Activated CD4-positive, alpha-beta memory T cell treated with anti-CD3 and anti-CD28 coated beads for 36 hours (primary cell): ENCODE results near the gene CLPSL2. TPM values are rescaled to one million over a fixed set of nuclear protein-coding genes. Genes with fewer than 3 reads are reported as not detected.

Experiments
- CTCF ChIA-PET: fragments of 350-600 bp; sonication (Branson Sonifier 250); formaldehyde crosslinking; loops from one replicate; lab custom pipeline; 2021; ENCODE audit warnings: antibody characterized with exemption, inconsistent platforms; lab: Charles Lee
- POLR2A ChIA-PET: fragments of 350-600 bp; sonication (Branson Sonifier 250); formaldehyde crosslinking; loops from one replicate; lab custom pipeline; 2021; ENCODE audit warnings: antibody characterized with exemption; lab: Charles Lee
- DNase-seq: peaks from one replicate; pipeline ENCODE4 v3.0.0-alpha.2; 2020
- H3K27ac Mint-ChIP-seq: one replicate; pipeline ENCODE4 v1.8.0; 2021; ENCODE audit warnings: mixed read lengths
- H3K27me3 Mint-ChIP-seq: one replicate; pipeline ENCODE4 v1.8.0; 2021; ENCODE audit warnings: mixed read lengths
- H3K36me3 Mint-ChIP-seq: one replicate; pipeline ENCODE4 v1.8.0; 2021; ENCODE audit warnings: mixed read lengths
- H3K4me1 Mint-ChIP-seq: one replicate; pipeline ENCODE4 v1.8.0; 2021; ENCODE audit warnings: low read depth, mixed read lengths
- H3K4me3 Mint-ChIP-seq: one replicate; pipeline ENCODE4 v1.8.0; 2021; ENCODE audit warnings: mild to moderate bottlenecking, mixed read lengths
- H3K9me3 Mint-ChIP-seq: one replicate; pipeline ENCODE4 v1.8.0; 2021; ENCODE audit warnings: mixed read lengths
- intact Hi-C: fragments of 100-400 bp; cut with micrococcal nuclease; formaldehyde crosslinking; loops from one replicate; pipeline ENCODE4 v1.15.1; 2023
- total RNA-seq, 2 experiments: library from RNA; stranded (reverse); gene quantifications; one replicate each; pipeline ENCODE4 v1.2.3, GENCODE V29; 2021

CLPSL2 gene
- total RNA-seq, 2 experiments from 2014 or later = not detected

DNA sequence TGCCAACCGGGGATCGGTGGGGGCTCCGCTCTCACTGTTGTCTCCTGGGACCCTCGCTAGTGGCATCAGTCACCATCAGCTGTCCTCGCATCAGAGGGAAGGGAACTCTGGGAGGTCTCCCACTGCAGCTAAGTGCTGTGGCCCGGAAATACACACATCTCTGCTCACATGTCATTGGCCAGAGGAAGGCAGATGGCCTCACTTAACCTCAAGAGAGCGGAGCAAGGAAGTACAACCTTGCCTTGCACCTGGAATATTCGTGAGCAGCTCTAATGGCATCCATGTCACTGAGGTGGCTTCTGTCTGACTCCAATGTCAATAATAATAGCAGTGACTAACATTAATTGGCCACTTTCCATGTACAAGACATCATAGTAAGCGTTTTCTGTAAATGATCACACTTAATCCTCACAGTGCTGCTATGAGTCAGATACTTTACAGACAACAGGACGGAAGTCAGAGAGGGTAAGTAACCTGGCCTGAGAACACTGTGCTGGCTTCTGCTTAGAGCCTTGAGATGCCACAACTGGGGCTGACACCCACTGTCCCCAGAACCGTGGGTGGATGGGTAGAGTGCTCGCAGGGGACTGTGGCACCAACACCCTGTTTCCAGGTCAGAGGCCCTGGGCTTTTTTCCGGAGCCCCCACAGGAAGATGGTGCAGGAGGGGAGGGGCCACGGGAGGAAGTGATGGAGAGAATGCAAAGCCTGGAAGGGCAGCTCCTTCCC, 34.7 kb downstream of the CLPSL2 start:
- Mint-ChIP-seq H3K4me1 (peaks cover 2% of the 10 kb centered on the region), H3K27ac (no peak overlapping the region), H3K27me3 (peaks cover 14% of the 10 kb centered on the region), H3K36me3 (no peaks in the 10 kb centered on the region), H3K9me3 (no peaks in the 10 kb centered on the region), H3K4me3 (no peak overlapping the region)
- intact Hi-C loops = no loop called here
- ChIA-PET POLR2A (no interaction called here), CTCF (no interaction called here)
- DNase-seq = no peak

DNA sequence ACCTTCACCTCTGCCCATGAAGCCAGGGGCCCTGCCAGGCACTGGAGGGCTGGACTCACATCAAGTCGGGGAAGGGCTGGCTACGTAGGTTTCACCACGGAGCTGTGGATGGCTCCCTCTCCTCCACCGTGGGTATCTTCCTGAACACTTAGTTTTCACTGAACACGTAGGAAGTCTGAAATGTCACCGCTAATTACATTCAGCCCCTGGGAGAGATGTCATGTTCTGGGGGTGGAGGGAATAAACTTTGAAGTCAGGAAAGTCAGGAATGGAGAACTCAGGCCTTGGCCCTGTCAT, 35.2 kb downstream of the CLPSL2 start:
- H3K27me3 Mint-ChIP-seq = peaks cover 11% of the 10 kb centered on the region
- H3K4me3 Mint-ChIP-seq = no peak overlapping the region
- intact Hi-C loops = no loop called here
- no peak overlapping the region for H3K27ac Mint-ChIP-seq
- H3K9me3 Mint-ChIP-seq = peaks cover 2% of the 10 kb centered on the region
- ChIA-PET CTCF (no interaction called here), POLR2A (no interaction called here)
- no peak for DNase-seq
- peaks cover 2% of the 10 kb centered on the region for H3K4me1 Mint-ChIP-seq
- no peaks in the 10 kb centered on the region for H3K36me3 Mint-ChIP-seq

DNA sequence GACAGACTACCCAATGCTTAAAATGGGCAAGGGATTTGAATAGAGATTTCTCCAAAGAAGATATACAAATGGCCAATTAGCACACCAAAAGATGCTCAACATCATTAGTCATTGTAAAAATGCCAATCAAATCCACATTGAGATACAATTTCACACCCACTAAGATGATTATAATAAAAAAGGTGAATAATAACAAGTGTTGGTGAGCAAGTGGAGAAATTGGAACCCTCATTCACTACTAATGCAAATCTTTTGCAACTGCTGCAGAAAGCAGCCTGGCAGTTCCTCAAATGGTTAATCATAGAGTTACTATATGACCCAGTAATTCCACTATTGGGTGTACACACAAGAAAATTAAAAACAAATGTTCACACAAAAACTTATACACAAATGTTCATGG, 41.1 kb downstream of the CLPSL2 start:
- CTCF ChIA-PET = no interaction called here
- Mint-ChIP-seq H3K36me3 (no peaks in the 10 kb centered on the region), H3K9me3 (peaks cover 15% of the 10 kb centered on the region), H3K27ac (no peak overlapping the region), H3K27me3 (no peaks in the 10 kb centered on the region), H3K4me1 (no peaks in the 10 kb centered on the region), H3K4me3 (no peak overlapping the region)
- intact Hi-C loops = no loop called here
- POLR2A ChIA-PET = no interaction called here
- no peak for DNase-seq

DNA sequence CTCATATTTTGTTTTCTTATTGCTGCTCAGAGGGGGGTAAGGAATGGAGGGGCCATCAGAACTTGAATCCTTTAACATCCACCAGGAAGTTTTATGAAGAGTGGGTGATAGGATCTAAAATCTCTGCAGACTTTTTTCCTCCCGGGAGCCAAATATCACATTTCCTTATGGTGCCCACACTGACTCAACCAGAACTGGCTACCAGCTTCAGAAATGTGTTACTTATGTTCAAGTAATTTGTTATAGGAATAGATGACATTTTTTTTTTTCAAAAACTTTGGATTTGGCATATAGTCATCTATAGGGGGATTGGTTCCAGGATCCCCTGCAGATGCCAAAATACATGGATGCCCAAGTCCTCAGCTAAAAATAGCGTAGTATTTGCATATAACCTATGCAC, 47.2 kb downstream of the CLPSL2 start:
- no peaks in the 10 kb centered on the region for H3K4me1 Mint-ChIP-seq
- no peaks in the 10 kb centered on the region for H3K9me3 Mint-ChIP-seq
- no peak overlapping the region for H3K4me3 Mint-ChIP-seq
- intact Hi-C loops = no loop called here
- no peaks in the 10 kb centered on the region for H3K36me3 Mint-ChIP-seq
- H3K27me3 Mint-ChIP-seq = peaks cover 3% of the 10 kb centered on the region
- H3K27ac Mint-ChIP-seq = no peak overlapping the region
- no peak for DNase-seq
- ChIA-PET CTCF (no interaction called here), POLR2A (no interaction called here)

DNA sequence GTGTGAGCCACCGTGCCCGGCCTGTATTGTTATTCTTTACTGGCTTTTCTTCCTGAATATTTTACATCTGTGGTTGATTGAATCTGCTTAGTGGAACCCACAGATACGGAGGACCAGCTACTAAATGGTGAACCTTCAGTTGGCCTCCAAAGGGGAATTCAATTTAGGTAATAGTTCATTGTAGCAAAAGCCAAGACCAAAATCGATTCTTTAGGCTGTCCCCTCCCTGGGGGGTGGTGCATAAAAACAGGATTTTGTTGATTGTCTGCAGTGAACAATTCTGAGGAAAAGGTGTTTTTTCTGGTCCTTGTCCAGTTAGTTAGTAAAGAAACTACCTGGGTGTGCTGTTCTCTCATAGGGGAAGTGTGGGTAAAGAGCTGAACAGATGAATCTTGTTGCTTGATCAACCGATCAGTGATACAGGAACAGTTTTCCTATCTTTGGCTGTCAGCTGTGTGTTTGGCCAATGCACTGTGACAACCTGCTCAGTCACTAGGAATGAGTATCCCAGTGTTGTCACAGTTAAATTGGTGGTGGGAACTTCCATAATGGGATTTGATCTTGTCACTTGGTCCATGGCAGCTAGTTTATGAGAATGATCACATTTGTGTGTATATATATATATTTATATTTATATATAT, 48.3 kb downstream of the CLPSL2 start:
- Mint-ChIP-seq H3K9me3 (no peaks in the 10 kb centered on the region), H3K4me1 (no peaks in the 10 kb centered on the region), H3K4me3 (no peak overlapping the region), H3K27me3 (peaks cover 4% of the 10 kb centered on the region), H3K36me3 (no peaks in the 10 kb centered on the region), H3K27ac (no peak overlapping the region)
- DNase-seq = no peak
- CTCF ChIA-PET = no interaction called here
- intact Hi-C loops = no loop called here
- POLR2A ChIA-PET = no interaction called here

Other genes starting within 250 kb of the CLPSL2 start
- gene FKBP5, start 87.7 kb upstream of the CLPSL2 start, total RNA-seq = 100 to 1,000 TPM; 111 to 112 TPM
- 1 to 10 TPM; 1.5 to 1.6 TPM for gene ARMC12, start 39.6 kb upstream of the CLPSL2 start, total RNA-seq
- gene CLPSL1, start 4.4 kb downstream of the CLPSL2 start, total RNA-seq = not detected
- gene CLPS, start 20.7 kb downstream of the CLPSL2 start, total RNA-seq = not detected
- gene LHFPL5, start 28.8 kb downstream of the CLPSL2 start, total RNA-seq = not detected
- gene SRPK1, start 144.5 kb downstream of the CLPSL2 start, total RNA-seq = 100 to 1,000 TPM; 134 to 143 TPM
- gene SLC26A8, start 248.0 kb downstream of the CLPSL2 start, total RNA-seq = not detected